ENCODE data around the gene STOML2.

STOML2 gene

DNA sequence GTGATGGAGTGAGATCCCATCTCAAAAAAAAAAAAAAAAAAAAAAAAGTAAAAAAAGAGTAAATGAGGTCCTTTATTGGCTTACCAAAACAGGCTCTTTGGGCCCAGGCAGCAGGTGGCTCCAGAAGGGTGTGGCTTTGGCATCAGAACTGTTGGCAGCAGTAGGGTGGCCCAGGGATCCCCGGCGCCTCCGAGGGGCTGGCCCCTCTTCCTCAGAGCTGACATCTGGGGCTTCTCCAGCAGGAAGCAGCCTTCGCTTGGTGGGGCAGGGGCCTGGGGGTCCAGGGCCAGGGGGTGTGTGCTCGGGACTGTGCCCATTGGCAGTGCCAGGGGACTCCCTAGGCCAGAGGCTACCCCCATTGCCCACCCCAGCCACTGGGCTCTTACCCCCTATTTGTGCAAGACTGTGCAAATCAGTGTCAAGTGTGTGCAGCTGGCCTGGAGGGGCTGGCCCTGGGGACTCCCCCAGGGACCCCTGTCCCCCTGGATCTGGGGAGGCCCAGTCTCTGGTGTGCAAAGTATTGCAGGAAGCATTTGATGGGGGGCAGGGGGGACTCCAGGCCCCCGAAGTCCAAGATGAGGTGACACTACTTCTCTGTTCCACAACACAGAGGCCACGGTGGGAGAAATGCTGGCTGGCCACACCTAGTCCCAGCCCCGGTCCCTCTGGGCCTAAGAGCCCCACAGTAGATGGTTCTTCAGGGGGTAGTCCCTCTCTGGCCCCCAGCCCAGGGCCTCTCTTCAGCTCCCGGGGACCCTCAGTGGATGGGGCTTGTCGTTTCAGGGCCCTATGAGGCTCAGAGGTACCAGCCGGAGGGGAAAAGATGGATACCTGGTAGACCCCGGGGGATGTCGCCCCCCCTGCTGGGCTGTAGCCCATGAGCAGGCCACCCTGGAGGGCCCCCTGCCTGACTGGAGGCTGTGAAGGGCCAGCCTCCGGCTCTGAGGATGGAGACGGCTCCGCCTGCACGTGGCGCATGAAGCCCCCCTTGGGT, 4.7 kb upstream of the STOML2 start:
- no peak for DNase-seq

DNA sequence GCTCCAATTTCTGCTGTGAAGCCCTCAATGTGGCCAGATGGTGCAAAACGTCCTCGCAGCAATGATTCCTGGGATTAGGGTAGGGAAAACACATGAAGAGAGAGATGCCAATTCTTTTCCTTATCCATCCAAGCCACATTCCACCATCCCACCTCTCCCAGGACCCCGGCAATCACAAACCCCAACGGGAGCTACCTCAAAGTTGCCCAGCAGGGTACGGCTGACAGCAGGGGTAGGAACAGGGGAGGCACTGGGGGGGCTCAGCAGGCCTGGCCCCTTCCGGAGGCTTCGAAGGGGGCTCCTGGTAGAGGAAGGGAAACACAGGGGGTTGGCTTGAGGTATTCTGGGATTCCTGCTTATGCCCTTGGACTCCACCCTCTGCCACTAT, 3.4 kb upstream of the STOML2 start:
- no peak for DNase-seq

DNA sequence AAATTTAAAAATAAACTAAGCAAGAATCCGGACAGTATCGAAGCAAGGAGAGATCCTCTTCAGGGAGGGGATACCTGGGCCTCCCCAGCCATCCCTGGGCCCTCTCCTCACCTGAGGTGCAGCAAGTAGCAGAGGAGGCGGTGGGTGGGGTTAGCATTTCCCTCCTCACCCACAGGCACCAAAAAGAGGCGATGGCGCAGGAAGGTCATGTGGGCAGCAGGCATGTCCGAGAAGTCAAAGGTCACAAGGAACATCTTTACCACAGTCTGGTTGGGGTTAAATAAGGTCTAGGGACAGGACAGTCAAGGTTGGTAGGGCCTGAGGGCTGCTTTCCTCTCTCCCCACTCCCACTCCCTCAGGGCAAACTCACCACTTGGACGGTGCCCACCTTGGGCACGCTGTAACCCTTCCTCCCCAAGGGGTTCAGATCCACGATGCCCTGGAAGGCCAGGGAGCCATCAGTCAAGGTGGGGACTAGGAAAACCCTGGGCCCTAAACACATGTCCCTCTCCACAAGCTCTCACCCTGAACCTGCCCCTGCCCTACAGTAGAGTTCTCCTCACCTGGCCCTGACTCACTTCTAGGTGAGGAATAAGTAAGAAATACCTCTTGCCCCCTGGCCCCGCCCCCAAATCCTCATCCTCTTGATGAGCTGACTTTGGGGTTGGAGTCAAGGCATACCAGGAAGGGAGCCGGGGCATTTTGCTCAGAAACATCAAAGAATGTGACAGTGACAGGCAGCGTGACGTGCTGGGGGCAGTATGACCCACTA, 2.8 kb upstream of the STOML2 start:
- no peak for DNase-seq

DNA sequence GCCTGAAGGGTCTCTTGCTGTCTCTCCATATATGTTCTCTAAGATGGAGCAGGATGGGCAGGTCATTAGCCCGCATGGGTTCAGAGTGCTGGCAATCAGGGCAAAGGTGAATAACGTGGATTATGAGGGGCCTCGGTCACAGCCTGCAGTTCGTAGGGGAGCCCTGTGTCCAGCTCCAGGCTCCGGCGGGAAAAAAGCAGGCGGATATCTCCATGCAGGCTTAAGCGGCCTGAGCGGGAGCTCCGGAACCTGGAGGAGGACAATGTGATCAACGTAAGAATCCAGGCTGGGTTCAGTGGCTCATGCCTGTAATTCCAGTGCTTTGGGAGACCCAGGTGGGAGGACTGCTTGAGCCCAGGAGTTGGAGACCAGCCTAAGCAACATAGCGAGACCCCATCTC, 2.2 kb upstream of the STOML2 start:
- DNase-seq: no peak

DNA sequence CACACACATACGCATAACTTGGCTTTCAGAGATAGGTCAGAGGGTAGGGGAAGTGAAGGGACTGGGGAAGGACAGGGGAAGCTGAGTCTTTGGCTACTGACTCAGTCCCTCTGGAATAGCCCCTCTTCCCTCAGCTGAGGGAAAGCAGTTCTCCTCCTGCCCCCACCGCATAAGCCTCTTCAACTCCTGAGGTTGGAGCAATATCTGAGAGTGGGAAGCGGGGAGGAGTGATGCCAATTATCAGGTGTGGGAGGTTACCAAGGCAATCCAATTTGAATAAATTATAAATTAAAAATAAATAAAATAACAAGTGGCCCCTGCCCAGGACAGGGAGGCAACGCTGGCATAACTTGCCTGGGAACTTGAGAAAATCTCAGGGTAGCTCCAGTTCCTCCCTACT, 1.7 kb upstream of the STOML2 start:
- peak in 1 of 3 donors; percentile 18 for DNase-seq

DNA sequence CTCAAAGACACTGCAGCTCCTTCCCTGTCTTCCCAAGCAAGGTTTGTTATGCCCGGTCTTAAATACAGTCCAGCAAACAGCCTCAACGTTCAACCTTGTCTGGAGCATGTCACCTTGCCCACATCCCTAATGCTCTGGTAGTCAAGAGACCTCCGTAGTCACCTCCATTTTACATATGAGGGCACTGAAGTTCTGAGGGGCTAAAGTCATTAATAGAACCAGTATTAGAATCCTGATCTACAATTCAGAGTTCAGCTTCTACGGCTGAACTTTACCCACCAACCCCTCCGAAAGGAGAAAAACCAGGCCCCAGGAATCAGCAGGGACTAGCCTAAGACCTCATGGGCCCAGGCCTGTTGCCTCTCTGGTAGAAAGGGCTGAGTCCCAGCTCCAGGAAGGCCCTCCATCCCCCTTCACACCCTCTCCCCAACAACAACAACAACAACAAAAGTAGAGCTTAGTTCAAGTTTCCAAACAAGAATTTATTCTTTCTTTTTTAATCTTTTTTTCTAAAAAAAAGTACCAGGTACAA, 795 bp upstream of the STOML2 start:
- no peak for DNase-seq

DNA sequence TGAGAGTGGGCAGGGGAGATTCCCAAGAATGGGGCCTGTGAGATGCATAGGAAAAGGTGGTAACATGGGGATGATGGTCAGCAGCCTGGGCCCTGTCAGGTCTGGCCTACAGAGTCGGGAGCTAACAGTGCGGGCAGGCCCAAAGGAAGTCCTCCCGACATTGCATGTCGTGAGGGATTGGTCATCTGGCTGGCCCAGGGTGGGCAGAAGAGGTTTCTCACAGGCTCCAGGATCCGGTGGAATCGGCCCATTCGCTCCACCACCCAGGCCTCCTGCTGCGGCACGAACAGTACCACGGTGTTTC, 514 bp downstream of the STOML2 start:
- no peak for DNase-seq

DNA sequence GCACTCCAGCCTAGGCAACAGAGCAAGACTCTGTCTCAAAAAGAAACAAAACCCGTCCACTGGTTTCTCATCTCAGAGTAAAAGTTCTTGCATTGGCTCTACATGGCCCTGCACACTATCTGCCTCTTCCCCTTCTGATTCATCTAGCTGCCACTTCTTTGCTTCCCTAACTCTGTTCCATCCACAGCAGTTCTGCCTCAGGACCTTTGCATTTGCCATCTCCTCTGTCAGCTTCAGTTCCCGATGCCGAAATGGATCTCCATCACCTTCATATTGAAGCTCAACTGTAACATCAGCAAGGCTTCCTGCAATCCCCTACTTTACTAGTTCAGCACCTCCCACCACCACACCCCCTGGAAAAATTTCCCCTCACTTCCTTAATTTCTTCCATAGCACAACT, 5.4 kb downstream of the STOML2 start:
- peak in 1 of 3 donors; percentile 40 for DNase-seq

DNA sequence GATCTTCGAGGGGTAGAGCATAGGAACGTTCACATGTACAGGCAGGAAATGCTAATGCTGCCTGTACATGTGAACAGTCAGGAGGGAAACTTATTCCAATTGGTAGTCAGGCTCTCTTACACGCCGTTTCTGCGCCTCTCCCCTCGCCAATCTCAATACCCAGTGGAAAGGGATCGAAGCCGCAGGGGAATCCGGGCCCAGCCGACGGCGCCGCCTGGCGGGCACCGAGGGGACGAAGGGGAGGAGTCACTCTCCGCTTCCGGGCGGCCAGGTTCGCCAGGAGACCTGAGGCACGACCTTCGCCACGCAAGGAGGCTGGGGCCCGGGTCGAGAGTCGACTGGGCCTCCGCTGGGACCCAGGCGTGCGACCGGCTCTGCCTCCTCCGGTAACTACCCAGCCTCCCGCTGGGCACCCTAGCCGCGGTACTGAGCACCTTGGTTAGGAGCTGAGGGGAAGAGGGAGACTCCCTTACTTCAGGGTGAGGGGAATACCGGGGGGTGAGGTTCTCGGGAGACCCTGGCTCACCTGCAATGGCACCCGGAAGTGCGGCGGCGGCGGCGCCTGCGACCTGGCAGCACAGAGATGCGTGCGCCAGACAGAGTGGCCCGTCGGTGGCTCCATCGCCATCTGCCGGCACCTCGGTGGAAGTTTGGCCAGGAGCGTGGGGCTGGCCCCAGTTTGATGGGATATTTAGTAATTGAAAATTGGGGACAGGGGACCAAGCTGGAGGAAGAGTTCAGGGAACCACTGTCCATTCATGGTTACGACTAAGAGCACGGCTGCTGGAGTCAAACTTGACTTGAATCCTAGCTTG, 6.7 kb downstream of the STOML2 start, which contains the start of gene PIGO:
TSS of gene PIGO (minus strand) at position 557 of the 815 bp plus-strand sequence. CDS start 1,026 bp downstream, outside the sequence.
- peak; percentile 84 to 92 (median 90) for DNase-seq

DNA sequence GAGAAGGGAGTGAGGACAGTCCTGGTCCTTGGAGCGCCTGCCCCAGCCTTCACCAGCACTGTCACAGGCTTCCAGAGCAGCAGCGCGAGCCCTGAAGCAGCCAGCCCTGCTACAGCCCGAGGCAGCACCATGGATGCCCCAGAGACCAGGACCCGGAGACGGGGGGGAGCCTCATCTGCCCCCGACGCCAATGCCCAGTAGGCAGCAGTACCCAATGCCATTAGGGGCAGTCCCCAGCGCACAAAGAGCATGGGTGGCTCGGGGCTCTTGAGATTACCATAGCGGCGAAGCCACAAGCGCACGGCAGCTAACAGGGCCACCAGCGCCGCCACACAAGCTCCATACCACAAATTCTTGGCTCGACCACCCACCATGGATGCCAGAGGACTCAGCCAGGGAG, 11.4 kb downstream of the STOML2 start:
- DNase-seq: no peak

DNA sequence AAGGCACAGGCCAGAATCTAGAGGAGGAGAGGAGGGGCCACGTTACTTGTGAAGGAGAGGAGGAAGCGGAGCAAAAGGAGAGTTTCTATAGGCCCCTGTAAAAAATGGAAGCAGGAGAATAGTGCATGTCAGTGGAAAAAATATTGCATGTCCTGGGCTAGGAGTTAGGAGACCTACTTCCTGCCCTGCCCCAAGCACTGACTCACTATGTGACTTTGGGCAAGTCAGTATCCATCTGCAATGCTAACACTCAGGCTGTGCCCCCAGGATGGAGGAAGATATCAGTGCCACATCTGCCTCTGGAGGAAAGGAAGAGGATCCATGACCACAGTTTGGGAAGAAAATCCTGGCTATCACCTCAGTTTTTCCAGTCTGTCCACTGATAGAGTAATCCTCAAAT, 13.5 kb downstream of the STOML2 start:
- DNase-seq: no peak

DNA sequence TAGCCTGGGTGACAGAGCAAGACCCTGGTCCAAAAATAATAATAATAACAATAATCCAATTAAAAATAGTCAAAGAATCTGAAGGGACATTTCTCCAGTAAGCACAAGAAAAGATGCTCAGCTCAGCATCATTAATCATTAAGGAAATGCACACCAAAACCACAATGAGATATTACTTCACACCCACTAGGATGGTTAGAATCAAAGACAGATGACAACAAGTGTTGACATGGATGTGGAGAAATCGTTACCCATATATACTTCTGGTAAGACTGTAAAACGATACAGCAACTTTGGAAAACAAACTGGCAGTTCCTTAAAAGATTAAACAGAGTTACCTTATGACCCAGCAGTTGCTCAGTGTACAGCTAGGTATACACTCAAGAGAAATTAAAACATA, 17.9 kb downstream of the STOML2 start:
- DNase-seq: no peak

DNA sequence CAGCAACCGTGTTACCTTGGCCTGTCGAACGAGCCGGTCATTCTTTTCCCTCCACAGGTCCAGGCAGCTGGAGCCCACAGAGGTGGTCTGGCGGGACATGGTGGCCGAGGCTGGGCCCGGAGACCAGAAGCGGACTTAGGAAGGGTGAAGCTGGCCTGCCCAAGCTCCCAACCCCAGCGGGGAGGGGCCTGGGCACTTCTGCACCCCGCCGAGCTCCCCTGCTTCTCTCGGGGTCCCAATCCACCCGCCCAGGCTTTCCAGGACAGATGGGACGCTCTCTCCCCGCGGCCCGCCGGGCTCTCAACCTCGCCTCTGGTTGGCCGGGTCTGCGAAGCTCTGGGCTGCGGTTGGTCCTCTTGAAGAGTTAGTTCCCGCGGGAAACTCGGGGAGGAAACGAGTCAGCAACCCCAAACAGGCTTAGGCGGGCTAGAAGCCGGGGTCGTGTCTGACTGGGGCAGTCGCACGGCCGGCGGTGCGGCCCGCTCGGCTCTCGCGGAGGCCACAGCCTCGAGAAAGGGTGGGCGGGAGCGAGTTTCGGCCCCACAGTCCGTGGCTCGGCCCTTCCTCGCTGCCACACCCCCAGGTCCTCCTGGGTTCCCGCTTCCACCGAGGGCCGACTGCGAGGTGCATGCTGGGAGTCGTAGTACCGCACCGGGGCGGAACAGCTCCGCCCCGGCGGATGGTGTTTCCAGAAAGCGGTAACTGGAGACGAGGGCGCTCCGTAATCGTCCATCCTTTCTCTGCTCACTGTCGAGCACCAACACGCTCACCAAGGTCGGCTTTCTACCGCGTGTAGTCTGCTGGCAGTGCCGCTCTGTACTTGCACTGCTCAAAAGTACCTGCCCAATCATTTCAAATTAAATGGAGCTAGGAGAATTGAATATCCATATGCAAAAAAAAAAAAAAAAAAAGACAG, 23.2 kb downstream of the STOML2 start, which contains the start of gene FANCG:
TSS of gene FANCG (minus strand) at position 517 of the 916 bp plus-strand sequence. CDS start at position 99, 418 bp downstream.
- DNase-seq: peak; percentile 91 to 95 (median 94)

DNA sequence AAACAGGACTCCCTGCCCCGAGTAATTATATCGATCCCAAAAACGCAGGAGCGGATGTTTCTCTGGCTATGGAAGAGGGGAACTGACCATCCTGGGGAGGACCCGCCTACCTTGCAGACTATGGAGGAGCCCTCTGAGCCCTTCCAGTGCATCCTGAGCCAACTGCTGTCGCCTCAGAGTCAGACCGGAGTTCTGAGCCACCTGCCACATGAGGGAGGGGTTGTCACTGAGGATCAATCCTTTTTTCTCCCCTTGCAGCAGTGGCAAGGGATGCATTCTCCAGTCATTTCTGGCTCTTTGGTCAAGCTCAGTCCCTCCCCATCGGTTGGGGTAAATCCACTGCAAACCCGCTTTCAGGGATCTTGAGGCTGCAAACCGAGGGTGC, 23.9 kb downstream of the STOML2 start:
- DNase-seq: no peak

DNA sequence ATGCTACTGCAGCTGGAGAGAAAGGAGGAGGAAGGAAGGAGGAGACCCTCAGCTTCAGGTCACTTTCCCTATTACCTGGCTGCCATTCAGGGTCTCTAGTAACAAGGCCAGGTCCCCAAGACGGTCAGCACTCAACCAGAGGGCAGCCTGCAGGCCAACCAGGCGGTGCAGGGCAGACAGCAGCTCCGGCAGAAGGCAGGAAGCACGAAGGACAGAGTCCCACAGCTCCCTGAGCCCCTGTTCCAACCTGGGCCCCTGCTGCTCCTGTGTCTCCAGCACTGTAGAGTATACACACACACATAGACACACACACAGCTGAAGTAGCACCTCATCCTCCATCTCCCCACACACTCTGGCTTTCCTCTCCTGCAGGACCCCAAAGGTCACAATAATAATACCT, 24.9 kb downstream of the STOML2 start:
- no peak for DNase-seq

DNA sequence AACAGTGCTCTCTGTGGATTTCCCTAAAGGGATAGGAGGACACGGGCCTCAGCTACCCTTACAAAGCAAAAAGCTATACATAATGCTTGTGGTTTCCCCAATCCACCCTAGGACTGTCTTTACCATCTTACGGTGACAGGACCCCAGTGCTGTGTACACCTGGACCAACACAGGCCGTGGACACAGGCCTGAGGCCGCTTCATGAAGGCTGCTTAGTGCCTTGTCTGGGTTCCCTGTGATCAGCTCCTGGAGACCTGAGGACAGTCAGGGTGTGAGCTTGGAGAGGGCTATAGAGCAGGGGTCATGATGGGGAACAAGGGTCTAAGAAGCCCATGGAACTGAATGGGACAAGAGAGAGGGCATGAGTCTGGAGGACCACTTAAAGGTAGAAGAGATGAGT, 26.1 kb downstream of the STOML2 start:
- no peak for DNase-seq

DNA sequence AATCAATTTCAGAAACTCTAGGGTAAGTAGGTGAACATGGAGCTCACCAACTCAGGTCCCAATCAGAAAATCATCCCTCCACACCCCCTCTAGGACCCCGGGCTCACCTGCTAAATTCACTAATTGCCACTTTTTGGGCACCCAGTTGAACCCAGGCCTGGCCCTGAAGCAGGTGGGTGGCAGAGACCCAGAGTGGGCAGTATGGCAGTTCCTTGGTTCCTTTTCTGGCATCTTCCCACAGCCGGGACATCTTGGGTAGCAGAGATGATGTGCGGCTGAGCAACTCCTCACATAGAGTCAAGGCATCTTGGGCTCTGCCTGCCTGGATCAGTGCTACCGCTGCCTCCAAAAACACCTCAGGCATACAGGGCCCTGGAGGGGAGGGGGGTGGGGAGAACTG, 27.6 kb downstream of the STOML2 start:
- no peak for DNase-seq

DNA sequence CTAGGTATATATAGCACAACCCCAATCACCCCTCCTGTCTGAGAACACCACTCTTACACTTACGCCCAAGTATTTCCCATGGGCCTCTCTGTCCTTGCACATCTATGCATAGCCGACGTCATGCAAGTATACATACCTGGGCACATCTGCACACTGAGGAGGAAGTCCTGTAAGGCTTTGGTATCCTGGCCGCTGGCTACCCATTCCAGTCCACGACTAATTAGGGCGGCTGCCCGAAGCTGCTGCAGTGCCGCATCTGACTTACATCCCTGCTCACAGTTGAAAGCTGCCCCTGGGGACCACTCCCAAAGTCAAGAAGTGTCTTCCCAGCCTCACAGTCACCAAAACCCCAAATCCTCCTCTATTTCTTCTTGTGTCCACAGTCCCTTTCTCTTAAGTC, 28.1 kb downstream of the STOML2 start:
- no peak for DNase-seq

DNA sequence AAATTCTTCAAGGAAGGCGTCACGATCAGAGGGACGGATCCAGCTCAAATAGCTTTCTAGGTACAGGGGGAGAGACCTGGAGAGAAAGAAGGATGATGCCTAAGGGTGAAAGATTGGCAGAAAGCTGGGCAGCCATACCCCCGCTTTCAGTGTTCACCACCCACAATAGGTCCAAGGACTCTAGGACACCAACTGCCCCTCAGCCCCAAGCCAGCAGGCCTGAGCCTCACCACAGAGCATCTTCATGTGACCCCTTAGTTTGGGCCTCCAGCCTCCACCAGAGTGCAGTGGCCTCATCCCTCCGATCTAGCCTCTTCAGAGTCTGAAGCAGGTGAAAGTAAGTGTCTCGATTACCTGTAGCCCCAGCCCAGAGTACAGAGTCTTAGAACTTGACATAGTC, 28.8 kb downstream of the STOML2 start:
- DNase-seq: no peak

DNA sequence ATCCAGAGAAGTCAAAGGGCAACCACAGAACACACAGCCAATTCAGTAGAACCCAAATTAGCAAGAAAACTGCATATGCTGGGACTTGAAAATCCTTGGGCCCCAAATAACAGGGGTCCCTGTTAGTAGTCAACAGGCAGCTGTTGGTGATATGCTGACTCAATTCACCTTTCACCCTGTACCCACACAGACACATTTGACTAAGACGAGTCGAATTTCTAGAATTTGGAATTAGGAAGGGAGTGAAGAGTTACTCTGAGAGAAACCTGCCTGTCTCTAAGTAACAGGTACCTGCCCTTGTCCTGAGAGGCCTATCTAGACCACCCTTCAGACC, 29.7 kb downstream of the STOML2 start:
- no peak for DNase-seq

DNA sequence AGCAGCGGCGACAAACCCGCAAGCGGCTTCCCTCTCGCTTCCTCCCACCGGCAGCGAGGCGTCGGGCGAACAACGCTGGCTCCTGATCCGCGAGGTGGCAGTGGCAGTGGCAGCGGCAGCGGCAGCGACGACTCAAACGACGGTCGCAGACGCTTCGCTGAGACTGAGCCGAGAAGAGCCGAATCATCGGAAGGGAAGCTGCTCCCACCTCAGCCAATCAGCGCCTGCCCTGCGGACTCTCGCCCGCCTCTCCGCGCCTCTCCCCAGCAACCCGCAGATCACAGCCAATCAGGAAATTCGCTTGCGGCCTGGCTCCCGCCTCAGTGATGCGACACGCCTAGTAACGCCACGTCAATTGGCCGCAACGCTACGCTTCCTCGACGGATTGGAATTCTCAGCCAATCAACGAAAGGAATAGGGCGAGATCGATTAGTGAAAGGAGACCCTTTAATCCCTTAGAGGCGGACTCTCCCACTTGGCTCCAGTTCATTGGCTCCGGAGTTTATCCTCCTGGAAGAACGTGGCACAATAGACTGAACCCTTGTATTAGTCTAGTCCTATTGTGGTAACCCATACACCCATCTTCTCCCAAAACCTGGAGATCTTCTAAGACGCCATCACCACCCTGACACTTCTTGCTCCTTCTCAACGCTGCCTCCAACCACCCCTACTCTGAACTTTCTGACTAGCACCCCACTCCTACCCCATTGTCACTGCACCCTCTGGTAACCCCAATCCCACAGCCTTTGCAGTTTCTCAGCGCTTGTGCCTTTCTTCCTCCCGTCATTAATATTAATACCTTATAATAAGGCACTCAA, 30.3 kb downstream of the STOML2 start, which contains the start of gene VCP:
TSS of gene VCP (minus strand) at position 165 of the 818 bp plus-strand sequence. CDS start 272 bp downstream, outside the sequence.
- peak; percentile 97 to 99 (median 99) for DNase-seq
